ENCODE measurements around the gene NRIP3.
A peak's percentile ranks its signal among the peaks of the same experiment; 100 is the strongest.

Gene NRIP3

DNA sequence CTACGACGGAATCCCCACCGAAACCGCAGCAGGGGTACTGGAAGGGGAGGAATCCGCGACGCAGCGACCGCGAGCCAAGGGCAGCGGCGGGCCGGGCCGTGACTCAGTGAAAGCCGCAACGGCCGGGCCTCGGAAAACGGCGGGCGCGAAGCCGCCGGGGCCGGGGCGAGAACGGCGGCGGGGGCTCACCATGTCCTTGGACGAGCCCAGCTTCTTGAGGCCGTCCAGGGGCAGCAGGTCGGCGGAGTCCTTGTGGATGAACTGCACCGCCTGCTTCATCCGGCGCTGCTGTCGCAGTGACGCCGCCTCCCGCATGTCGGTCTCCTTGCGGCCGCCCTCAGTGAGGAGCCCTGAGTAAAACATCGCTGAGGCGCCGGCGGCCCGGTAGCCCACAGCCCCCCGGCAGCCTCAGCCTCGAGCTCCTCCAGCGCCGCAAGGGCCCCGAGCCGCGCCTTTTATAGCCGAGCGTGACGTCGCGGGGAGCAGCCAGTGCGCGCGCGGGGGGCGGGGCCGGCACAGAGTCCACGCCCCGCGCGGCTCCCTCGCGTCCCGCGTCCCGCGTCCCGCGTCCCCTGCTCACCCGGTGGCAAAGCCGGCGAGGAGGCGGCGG is at the start of gene NRIP3:
TSS of gene NRIP3 (minus strand) at position 429 of the 610 bp plus-strand sequence. CDS start at position 363, 66 bp downstream.
- Histone ChIP-seq H3K36me3 (ENCODE audit: control insufficient read depth, low read depth, low read length) (no peaks in the 10 kb centered on the region), H3K9ac (ENCODE audit: low read length) (peak within 1 kb of the TSS; percentile 39), H3K9me3 (ENCODE audit: control insufficient read depth, low read depth, low read length) (no peaks in the 10 kb centered on the region), H3K27me3 (ENCODE audit: control insufficient read depth, insufficient read depth, low read length) (peaks cover 72% of the 10 kb centered on the region), H3K4me1 (ENCODE audit: control insufficient read depth, low read depth, low read length) (peaks cover 7% of the 10 kb centered on the region), H3K27ac (ENCODE audit: low read length) (no peak within 1 kb of the TSS), H3K4me3 (ENCODE audit: low read length) (peak within 1 kb of the TSS; percentile 63)

- Histone ChIP-seq H3K9me3 (ENCODE audit: control insufficient read depth, low read depth, low read length) (no peaks in the 10 kb centered on the region), H3K36me3 (ENCODE audit: control insufficient read depth, low read depth, low read length) (no peaks in the 10 kb centered on the region), H3K4me1 (ENCODE audit: control insufficient read depth, low read depth, low read length) (peaks cover 10% of the 10 kb centered on the region), H3K4me3 (ENCODE audit: low read length) (no peak overlapping the region), H3K27ac (ENCODE audit: low read length) (no peak overlapping the region), H3K27me3 (ENCODE audit: control insufficient read depth, insufficient read depth, low read length) (no peaks in the 10 kb centered on the region), H3K9ac (ENCODE audit: low read length) (no peak overlapping the region)
These were observed 48.5 kb upstream of the NRIP3 start for GRCh38 chr11:9052316-9052715.

DNA sequence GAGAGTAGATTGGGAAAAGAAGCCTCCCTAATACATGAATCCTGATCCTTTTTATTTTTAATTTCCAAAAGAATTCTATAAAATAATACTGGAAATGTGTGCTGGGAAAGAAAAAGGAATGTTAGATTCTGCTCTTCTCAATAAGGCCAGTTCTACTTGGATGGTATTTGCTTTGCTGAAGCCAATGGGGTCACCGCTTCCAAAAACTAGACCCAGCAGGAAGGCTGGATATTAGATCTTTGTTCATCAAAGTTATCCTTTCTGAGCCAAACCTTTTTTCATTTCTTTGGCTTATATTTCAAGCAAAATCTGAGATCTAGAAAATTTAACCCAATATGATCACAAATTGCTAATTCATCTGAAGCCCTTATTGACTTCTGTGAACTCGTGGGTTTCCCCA is 46.2 kb upstream of the NRIP3 start:
- Histone ChIP-seq H3K27me3 (ENCODE audit: control insufficient read depth, insufficient read depth, low read length) (no peaks in the 10 kb centered on the region), H3K36me3 (ENCODE audit: control insufficient read depth, low read depth, low read length) (no peaks in the 10 kb centered on the region), H3K9ac (ENCODE audit: low read length) (no peak overlapping the region), H3K4me3 (ENCODE audit: low read length) (no peak overlapping the region), H3K4me1 (ENCODE audit: control insufficient read depth, low read depth, low read length) (peaks cover 17% of the 10 kb centered on the region), H3K9me3 (ENCODE audit: control insufficient read depth, low read depth, low read length) (no peaks in the 10 kb centered on the region), H3K27ac (ENCODE audit: low read length) (no peak overlapping the region)

DNA sequence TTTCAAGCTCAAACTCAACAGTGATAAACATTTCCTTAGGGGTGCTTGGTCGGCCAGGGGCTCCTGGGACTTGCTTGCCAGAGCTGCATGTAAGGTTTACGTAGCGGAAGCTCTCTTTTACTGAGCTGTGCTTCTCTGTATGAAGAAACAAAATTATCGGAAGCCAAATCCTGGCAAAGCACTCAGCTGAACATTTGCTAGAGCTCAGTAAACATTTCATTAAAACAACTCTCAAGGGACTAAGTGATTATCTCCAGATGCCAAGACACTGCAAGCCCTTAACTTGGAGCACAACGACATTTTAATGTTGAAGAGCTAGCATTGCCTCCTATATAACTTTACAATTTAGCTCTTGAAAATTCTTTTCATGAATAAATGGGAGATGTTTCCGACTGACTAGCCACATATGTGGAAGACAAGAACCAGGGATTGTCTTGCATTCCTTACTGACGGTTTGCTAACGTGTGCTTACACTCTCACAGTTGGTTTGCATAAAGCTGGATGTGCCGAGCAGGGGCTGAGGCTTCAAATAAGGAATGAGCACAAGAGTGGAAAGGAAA is 44.2 kb upstream of the NRIP3 start:
- no peaks in the 10 kb centered on the region for H3K9me3 ChIP-seq (ENCODE audit: control insufficient read depth, low read depth, low read length)
- H3K27ac ChIP-seq (ENCODE audit: low read length): no peak overlapping the region
- H3K27me3 ChIP-seq (ENCODE audit: control insufficient read depth, insufficient read depth, low read length): no peaks in the 10 kb centered on the region
- H3K4me3 ChIP-seq (ENCODE audit: low read length): no peak overlapping the region
- no peaks in the 10 kb centered on the region for H3K36me3 ChIP-seq (ENCODE audit: control insufficient read depth, low read depth, low read length)
- peaks cover 17% of the 10 kb centered on the region for H3K4me1 ChIP-seq (ENCODE audit: control insufficient read depth, low read depth, low read length)
- no peak overlapping the region for H3K9ac ChIP-seq (ENCODE audit: low read length)

GRCh38 chr11:9046481-9046880 is 42.7 kb upstream of the NRIP3 start:
- Histone ChIP-seq H3K4me1 (ENCODE audit: control insufficient read depth, low read depth, low read length) (peaks cover 17% of the 10 kb centered on the region), H3K27me3 (ENCODE audit: control insufficient read depth, insufficient read depth, low read length) (no peaks in the 10 kb centered on the region), H3K4me3 (ENCODE audit: low read length) (no peak overlapping the region), H3K27ac (ENCODE audit: low read length) (no peak overlapping the region), H3K36me3 (ENCODE audit: control insufficient read depth, low read depth, low read length) (no peaks in the 10 kb centered on the region), H3K9ac (ENCODE audit: low read length) (no peak overlapping the region), H3K9me3 (ENCODE audit: control insufficient read depth, low read depth, low read length) (no peaks in the 10 kb centered on the region)

- no peaks in the 10 kb centered on the region for H3K9me3 ChIP-seq (ENCODE audit: control insufficient read depth, low read depth, low read length)
- no peaks in the 10 kb centered on the region for H3K27me3 ChIP-seq (ENCODE audit: control insufficient read depth, insufficient read depth, low read length)
- H3K4me3 ChIP-seq (ENCODE audit: low read length): no peak overlapping the region
- H3K9ac ChIP-seq (ENCODE audit: low read length): no peak overlapping the region
- H3K36me3 ChIP-seq (ENCODE audit: control insufficient read depth, low read depth, low read length): no peaks in the 10 kb centered on the region
- no peak overlapping the region for H3K27ac ChIP-seq (ENCODE audit: low read length)
- peaks cover 8% of the 10 kb centered on the region for H3K4me1 ChIP-seq (ENCODE audit: control insufficient read depth, low read depth, low read length)
These were observed 38.7 kb upstream of the NRIP3 start for GRCh38 chr11:9042488-9042887.

- H3K9ac ChIP-seq (ENCODE audit: low read length): no peak overlapping the region
- no peak overlapping the region for H3K4me3 ChIP-seq (ENCODE audit: low read length)
- no peaks in the 10 kb centered on the region for H3K27me3 ChIP-seq (ENCODE audit: control insufficient read depth, insufficient read depth, low read length)
- peaks cover 14% of the 10 kb centered on the region for H3K4me1 ChIP-seq (ENCODE audit: control insufficient read depth, low read depth, low read length)
- no peak overlapping the region for H3K27ac ChIP-seq (ENCODE audit: low read length)
- H3K36me3 ChIP-seq (ENCODE audit: control insufficient read depth, low read depth, low read length): no peaks in the 10 kb centered on the region
- no peaks in the 10 kb centered on the region for H3K9me3 ChIP-seq (ENCODE audit: control insufficient read depth, low read depth, low read length)
These were observed 37.9 kb upstream of the NRIP3 start for GRCh38 chr11:9041747-9042146.

DNA sequence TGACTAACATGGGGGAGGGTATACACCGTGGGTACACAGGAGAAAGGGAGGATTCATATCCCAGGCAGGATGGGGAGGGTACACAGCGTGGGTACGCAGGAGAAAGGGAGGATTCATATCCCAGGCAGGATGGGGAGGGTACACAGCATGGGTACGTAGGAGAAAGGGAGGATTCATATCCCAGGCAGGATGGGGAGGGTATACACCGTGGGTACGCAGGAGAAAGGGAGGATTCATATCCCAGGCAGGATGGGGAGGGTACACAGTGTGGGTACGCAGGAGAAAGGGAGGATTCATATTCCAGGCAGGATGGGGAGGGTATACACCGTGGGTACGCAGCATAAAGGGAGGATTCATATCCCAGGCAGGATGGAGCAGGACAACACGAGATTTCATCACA is 36.6 kb upstream of the NRIP3 start:
- Histone ChIP-seq H3K4me3 (ENCODE audit: low read length) (no peak overlapping the region), H3K27ac (ENCODE audit: low read length) (no peak overlapping the region), H3K27me3 (ENCODE audit: control insufficient read depth, insufficient read depth, low read length) (no peaks in the 10 kb centered on the region), H3K36me3 (ENCODE audit: control insufficient read depth, low read depth, low read length) (no peaks in the 10 kb centered on the region), H3K4me1 (ENCODE audit: control insufficient read depth, low read depth, low read length) (peaks cover 14% of the 10 kb centered on the region), H3K9me3 (ENCODE audit: control insufficient read depth, low read depth, low read length) (no peaks in the 10 kb centered on the region), H3K9ac (ENCODE audit: low read length) (no peak overlapping the region)

- Histone ChIP-seq H3K36me3 (ENCODE audit: control insufficient read depth, low read depth, low read length) (no peaks in the 10 kb centered on the region), H3K9me3 (ENCODE audit: control insufficient read depth, low read depth, low read length) (no peaks in the 10 kb centered on the region), H3K9ac (ENCODE audit: low read length) (no peak overlapping the region), H3K4me3 (ENCODE audit: low read length) (no peak overlapping the region), H3K27ac (ENCODE audit: low read length) (no peak overlapping the region), H3K4me1 (ENCODE audit: control insufficient read depth, low read depth, low read length) (peaks cover 14% of the 10 kb centered on the region), H3K27me3 (ENCODE audit: control insufficient read depth, insufficient read depth, low read length) (no peaks in the 10 kb centered on the region)
These were observed 36.1 kb upstream of the NRIP3 start for GRCh38 chr11:9039863-9040262.

DNA sequence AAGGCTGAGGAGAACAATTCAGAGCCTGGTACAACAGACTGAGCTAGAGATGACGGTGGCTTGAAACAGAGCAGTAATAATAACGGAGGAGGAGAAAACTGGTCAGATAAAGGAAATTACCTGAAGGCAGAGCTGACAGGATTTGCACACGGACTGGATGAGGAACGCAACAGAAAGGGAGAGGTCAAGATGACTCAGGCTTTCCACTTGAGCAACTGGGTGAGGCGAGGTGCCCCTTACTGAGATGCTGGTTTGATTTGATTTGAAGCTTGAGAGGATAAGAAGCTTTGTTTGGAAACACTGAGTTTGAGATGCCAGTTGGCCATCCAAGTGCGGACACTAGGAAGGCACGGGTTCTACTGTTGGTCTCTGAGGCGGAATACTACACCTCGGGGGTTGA is 35.4 kb upstream of the NRIP3 start:
- H3K9me3 ChIP-seq (ENCODE audit: control insufficient read depth, low read depth, low read length): no peaks in the 10 kb centered on the region
- H3K9ac ChIP-seq (ENCODE audit: low read length): no peak overlapping the region
- H3K36me3 ChIP-seq (ENCODE audit: control insufficient read depth, low read depth, low read length): no peaks in the 10 kb centered on the region
- H3K4me1 ChIP-seq (ENCODE audit: control insufficient read depth, low read depth, low read length): peaks cover 14% of the 10 kb centered on the region
- H3K27me3 ChIP-seq (ENCODE audit: control insufficient read depth, insufficient read depth, low read length): no peaks in the 10 kb centered on the region
- no peak overlapping the region for H3K27ac ChIP-seq (ENCODE audit: low read length)
- no peak overlapping the region for H3K4me3 ChIP-seq (ENCODE audit: low read length)

DNA sequence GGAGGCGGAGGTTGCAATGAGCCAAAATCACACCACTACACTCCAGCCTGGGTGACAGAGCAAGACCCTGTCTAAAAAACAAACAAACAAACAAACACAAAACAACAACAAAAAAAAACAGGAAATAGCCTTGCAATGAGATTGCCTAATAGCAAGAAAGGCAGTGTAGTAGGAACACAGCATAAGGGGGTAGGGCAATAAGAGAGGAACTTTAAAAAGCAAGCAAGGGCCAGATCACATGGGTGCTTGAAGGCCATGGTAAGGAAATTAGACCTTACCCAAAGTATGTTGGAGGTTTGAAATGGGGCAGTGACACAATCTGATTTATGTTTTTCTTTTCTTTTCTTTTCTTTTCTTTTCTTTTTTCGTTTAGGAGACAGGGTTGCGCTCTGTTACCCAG is 34.7 kb upstream of the NRIP3 start:
- no peaks in the 10 kb centered on the region for H3K36me3 ChIP-seq (ENCODE audit: control insufficient read depth, low read depth, low read length)
- peaks cover 14% of the 10 kb centered on the region for H3K4me1 ChIP-seq (ENCODE audit: control insufficient read depth, low read depth, low read length)
- H3K9me3 ChIP-seq (ENCODE audit: control insufficient read depth, low read depth, low read length): no peaks in the 10 kb centered on the region
- no peak overlapping the region for H3K27ac ChIP-seq (ENCODE audit: low read length)
- H3K9ac ChIP-seq (ENCODE audit: low read length): no peak overlapping the region
- no peaks in the 10 kb centered on the region for H3K27me3 ChIP-seq (ENCODE audit: control insufficient read depth, insufficient read depth, low read length)
- H3K4me3 ChIP-seq (ENCODE audit: low read length): no peak overlapping the region

- H3K27ac ChIP-seq (ENCODE audit: low read length): no peak overlapping the region
- no peaks in the 10 kb centered on the region for H3K36me3 ChIP-seq (ENCODE audit: control insufficient read depth, low read depth, low read length)
- no peak overlapping the region for H3K4me3 ChIP-seq (ENCODE audit: low read length)
- H3K9ac ChIP-seq (ENCODE audit: low read length): no peak overlapping the region
- no peaks in the 10 kb centered on the region for H3K27me3 ChIP-seq (ENCODE audit: control insufficient read depth, insufficient read depth, low read length)
- no peaks in the 10 kb centered on the region for H3K9me3 ChIP-seq (ENCODE audit: control insufficient read depth, low read depth, low read length)
- peaks cover 14% of the 10 kb centered on the region for H3K4me1 ChIP-seq (ENCODE audit: control insufficient read depth, low read depth, low read length)
These were observed 34.2 kb upstream of the NRIP3 start for GRCh38 chr11:9037963-9038362.

All from iPS-18a (cell line).